Endothelial cell of umbilical vein (primary cell): ENCODE data around the gene SLC8A1.

ENCODE experiments used
- EZH2 ChIP-seq: IDR thresholded peaks from 2 replicates; pipeline ENCODE4 v1.6.1; 2012; ENCODE audit warnings: borderline replicate concordance, low read depth, mild to moderate bottlenecking, moderate library complexity, low read length, inconsistent platforms; ENCODE audit not compliant: severe bottlenecking
- GATA2 ChIP-seq: IDR thresholded peaks from 2 replicates; pipeline ENCODE4 v1.7.0; 2011; ENCODE audit warnings: low read depth, mild to moderate bottlenecking, moderate library complexity, mixed read lengths, low read length; ENCODE audit not compliant: insufficient read length, insufficient read depth
- JUN ChIP-seq: IDR thresholded peaks from 2 replicates; pipeline ENCODE4 v1.6.1; 2011; ENCODE audit warnings: borderline replicate concordance, low read depth; ENCODE audit not compliant: insufficient read length, insufficient read depth
- MYC ChIP-seq: IDR thresholded peaks from one replicate; pipeline ENCODE4 v1.6.1; 2011; ENCODE audit warnings: mild to moderate bottlenecking, low read depth, low read length
- POLR2A ChIP-seq: IDR thresholded peaks from 2 replicates; pipeline ENCODE4 v1.6.1; 2012; ENCODE audit warnings: low read depth, mild to moderate bottlenecking, control low read depth, low read length
- POLR2AphosphoS5 ChIP-seq: IDR thresholded peaks from 2 replicates; pipeline ENCODE4 v1.6.1; 2012; ENCODE audit warnings: low read depth, mild to moderate bottlenecking, control low read depth, low read length, moderate library complexity; ENCODE audit not compliant: insufficient read depth
- TF ChIP-seq, protein P1 (sequence below), 2 donors: IDR thresholded peaks; 1 replicate in 1 of 2; 2 replicates in 1 of 2; pipeline ENCODE4 v1.5.1; 2011; ENCODE audit warnings: low read length in 2 of 2, mild to moderate bottlenecking in 2 of 2, moderate library complexity in 2 of 2, control low read depth in 1 of 2, inconsistent platforms in 1 of 2, low read depth in 1 of 2; ENCODE audit not compliant: insufficient read depth in 1 of 2; ENCODE audit errors: extremely low read depth in 1 of 2
- TF ChIP-seq, protein P2 (sequence below): IDR thresholded peaks from 2 replicates; pipeline ENCODE4 v1.6.1; 2011; ENCODE audit not compliant: insufficient read depth, insufficient read length

DNA sequence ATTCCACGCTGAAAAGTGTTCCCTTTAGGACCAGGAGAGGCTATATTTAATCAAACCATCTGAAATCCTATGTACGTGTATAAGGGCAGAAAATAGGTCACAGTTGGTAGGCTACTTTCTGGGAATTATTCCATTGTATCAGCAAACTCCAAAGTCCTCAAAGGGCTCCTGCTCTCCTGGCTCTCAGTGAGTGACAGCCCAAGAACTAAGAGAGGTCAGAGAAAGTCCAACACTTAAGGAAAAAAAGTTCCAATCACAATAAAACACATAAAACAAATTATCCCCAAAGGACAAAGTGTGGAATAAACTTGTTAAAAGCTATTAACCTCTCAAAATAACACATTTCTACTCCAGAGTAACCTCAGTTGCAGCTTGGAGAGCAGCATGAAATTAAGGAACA, 183.3 kb downstream of the SLC8A1 start:
- TF ChIP-seq EZH2 (no peak), POLR2A (no peak), POLR2AphosphoS5 (no peak), MYC (no peak), GATA2 (no peak), JUN (no peak)
- TF ChIP-seq, protein P1, sequence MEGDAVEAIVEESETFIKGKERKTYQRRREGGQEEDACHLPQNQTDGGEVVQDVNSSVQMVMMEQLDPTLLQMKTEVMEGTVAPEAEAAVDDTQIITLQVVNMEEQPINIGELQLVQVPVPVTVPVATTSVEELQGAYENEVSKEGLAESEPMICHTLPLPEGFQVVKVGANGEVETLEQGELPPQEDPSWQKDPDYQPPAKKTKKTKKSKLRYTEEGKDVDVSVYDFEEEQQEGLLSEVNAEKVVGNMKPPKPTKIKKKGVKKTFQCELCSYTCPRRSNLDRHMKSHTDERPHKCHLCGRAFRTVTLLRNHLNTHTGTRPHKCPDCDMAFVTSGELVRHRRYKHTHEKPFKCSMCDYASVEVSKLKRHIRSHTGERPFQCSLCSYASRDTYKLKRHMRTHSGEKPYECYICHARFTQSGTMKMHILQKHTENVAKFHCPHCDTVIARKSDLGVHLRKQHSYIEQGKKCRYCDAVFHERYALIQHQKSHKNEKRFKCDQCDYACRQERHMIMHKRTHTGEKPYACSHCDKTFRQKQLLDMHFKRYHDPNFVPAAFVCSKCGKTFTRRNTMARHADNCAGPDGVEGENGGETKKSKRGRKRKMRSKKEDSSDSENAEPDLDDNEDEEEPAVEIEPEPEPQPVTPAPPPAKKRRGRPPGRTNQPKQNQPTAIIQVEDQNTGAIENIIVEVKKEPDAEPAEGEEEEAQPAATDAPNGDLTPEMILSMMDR (IDR thresholded peaks at IDR 0.05; ENCODE audit: extremely low read depth in 1 of 2, insufficient read depth in 1 of 2, low read depth in 1 of 2, low read length in 2 of 2), result no peak
- TF ChIP-seq, protein P2, sequence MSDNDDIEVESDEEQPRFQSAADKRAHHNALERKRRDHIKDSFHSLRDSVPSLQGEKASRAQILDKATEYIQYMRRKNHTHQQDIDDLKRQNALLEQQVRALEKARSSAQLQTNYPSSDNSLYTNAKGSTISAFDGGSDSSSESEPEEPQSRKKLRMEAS, result no peak
